ENCODE measurements around the gene INSM2.

The INSM2 gene

GRCh38 chr14:35549551-35549950 lies 15.6 kb downstream of the INSM2 start:
- Histone ChIP-seq H3K79me2 (ENCODE audit: insufficient read depth, low read length) (no peaks in the 10 kb centered on the region), H3K4me3 (ENCODE audit: low read depth, low read length, poor library complexity, severe bottlenecking) (no peak overlapping the region), H3K9ac (ENCODE audit: low read length) (no peak overlapping the region), H4K20me1 (ENCODE audit: insufficient read depth, low read length) (no peaks in the 10 kb centered on the region), H3K36me3 (ENCODE audit: insufficient read depth, low read length) (no peaks in the 10 kb centered on the region), H3K4me2 (ENCODE audit: low read length) (no peak overlapping the region), H3K9me2 (ENCODE audit: low read depth, low read length) (no peaks in the 10 kb centered on the region), H3F3A (ENCODE audit: insufficient read depth, low read length) (peaks cover 3% of the 10 kb centered on the region; the same call in 1 of the 2 replicates), H3K4me1 (ENCODE audit: insufficient read depth, low read length, severe bottlenecking) (no peaks in the 10 kb centered on the region), H3K9me3 (ENCODE audit: low read length) (no peaks in the 10 kb centered on the region), H3K27me3 (ENCODE audit: insufficient read depth, low read length) (no peaks in the 10 kb centered on the region), H2AFZ (ENCODE audit: low read length) (no peak overlapping the region), H3K27ac (ENCODE audit: low read depth, low read length, poor library complexity, severe bottlenecking) (no peak overlapping the region)
- no peak for TF ChIP-seq CTCF (IDR thresholded peaks at IDR 0.05; ENCODE audit: low read length)
- no peak for TF ChIP-seq EZH2 (IDR thresholded peaks at IDR 0.05; ENCODE audit: borderline replicate concordance, low read length)

- Histone ChIP-seq H3K36me3 (ENCODE audit: insufficient read depth, low read length) (no peaks in the 10 kb centered on the region), H4K20me1 (ENCODE audit: insufficient read depth, low read length) (no peaks in the 10 kb centered on the region), H2AFZ (ENCODE audit: low read length) (no peak overlapping the region), H3K9me3 (ENCODE audit: low read length) (no peaks in the 10 kb centered on the region), H3K4me2 (ENCODE audit: low read length) (no peak overlapping the region), H3K4me3 (ENCODE audit: low read depth, low read length, poor library complexity, severe bottlenecking) (no peak overlapping the region), H3F3A (ENCODE audit: insufficient read depth, low read length) (peaks cover 3% of the 10 kb centered on the region; the same call in 1 of the 2 replicates), H3K27ac (ENCODE audit: low read depth, low read length, poor library complexity, severe bottlenecking) (no peak overlapping the region), H3K9ac (ENCODE audit: low read length) (no peak overlapping the region), H3K4me1 (ENCODE audit: insufficient read depth, low read length, severe bottlenecking) (no peaks in the 10 kb centered on the region), H3K79me2 (ENCODE audit: insufficient read depth, low read length) (no peaks in the 10 kb centered on the region), H3K27me3 (ENCODE audit: insufficient read depth, low read length) (no peaks in the 10 kb centered on the region), H3K9me2 (ENCODE audit: low read depth, low read length) (no peaks in the 10 kb centered on the region)
- TF ChIP-seq CTCF (IDR thresholded peaks at IDR 0.05; ENCODE audit: low read length) (no peak), EZH2 (IDR thresholded peaks at IDR 0.05; ENCODE audit: borderline replicate concordance, low read length) (no peak)
Measured at GRCh38 chr14:35551081-35551480, 17.1 kb downstream of the INSM2 start.

GRCh38 chr14:35553808-35554207 lies 19.8 kb downstream of the INSM2 start:
- Histone ChIP-seq H3K36me3 (ENCODE audit: insufficient read depth, low read length) (no peaks in the 10 kb centered on the region), H3K4me1 (ENCODE audit: insufficient read depth, low read length, severe bottlenecking) (no peaks in the 10 kb centered on the region), H3F3A (ENCODE audit: insufficient read depth, low read length) (peaks cover 1% of the 10 kb centered on the region; the same call in 1 of the 2 replicates), H4K20me1 (ENCODE audit: insufficient read depth, low read length) (no peaks in the 10 kb centered on the region), H3K9me3 (ENCODE audit: low read length) (no peaks in the 10 kb centered on the region), H3K4me3 (ENCODE audit: low read depth, low read length, poor library complexity, severe bottlenecking) (no peak overlapping the region), H2AFZ (ENCODE audit: low read length) (no peak overlapping the region), H3K27me3 (ENCODE audit: insufficient read depth, low read length) (no peaks in the 10 kb centered on the region), H3K79me2 (ENCODE audit: insufficient read depth, low read length) (no peaks in the 10 kb centered on the region), H3K4me2 (ENCODE audit: low read length) (no peak overlapping the region), H3K9ac (ENCODE audit: low read length) (no peak overlapping the region), H3K9me2 (ENCODE audit: low read depth, low read length) (no peaks in the 10 kb centered on the region), H3K27ac (ENCODE audit: low read depth, low read length, poor library complexity, severe bottlenecking) (no peak overlapping the region)
- no peak for TF ChIP-seq CTCF (IDR thresholded peaks at IDR 0.05; ENCODE audit: low read length)
- TF ChIP-seq EZH2 (IDR thresholded peaks at IDR 0.05; ENCODE audit: borderline replicate concordance, low read length), result no peak
